K562 (cell line): ENCODE data around the gene POLR3GL. TPM values are rescaled to one million over a fixed set of nuclear protein-coding genes. Genes with fewer than 3 reads are reported as not detected.
A peak's percentile ranks its signal among the peaks of the same experiment; 100 is the strongest.
"Not testable (repeated sequence)": the region's sequence is repeated elsewhere in the genome, so short reads cannot be mapped to it uniquely, and the experiment has no call there.

Experiments used
- ATAC-seq: fragments of 200-7000 bp; cut with Tn5 transposase; 3 replicates; pipeline ENCODE4 v1.9.1; 2020; ENCODE audit warnings: moderate library complexity
- BruUV-seq: library from RNA; stranded (reverse); fragments of 400-500 nt; replicated peaks from 2 replicates; lab custom pipeline; 2021; lab: Mats Ljungman, UMichigan
- CTCF ChIA-PET: fragments of 300-600 bp; formaldehyde crosslinking; extraction: SDS; loops from one replicate; lab custom pipeline; 2021; ENCODE audit warnings: low intra/inter-chr PET ratio; lab: Yijun Ruan, JAX
- POLR2A ChIA-PET: fragments of 300-600, 350-650 bp; sonication (Branson Sonifier 250); formaldehyde crosslinking; extraction: SDS; loops from one replicate; lab custom pipeline; 2021; ENCODE audit warnings: antibody characterized with exemption, inconsistent platforms; lab: Yijun Ruan, JAX
- DNase-seq, 4 experiments: peaks; one replicate each; pipeline versions ENCODE4 v3.0.0 to v3.0.0-alpha.2; 2011 to 2018; ENCODE audit warnings: low spot score in 3 of 4, mixed read lengths in 3 of 4; ENCODE audit errors: extremely low read depth in 1 of 4
- FAIRE-seq: peaks from 2 replicates; lab custom pipeline; 2011; peaks lifted over from hg19 to GRCh38; lab: Jason Lieb, UNC
- H2AFZ ChIP-seq: 2 replicates; pipeline ENCODE4 v1.6.0; 2011; ENCODE audit warnings: low read depth, low read length, control low read depth, inconsistent platforms
- H3K27ac ChIP-seq: fragments of 200-600 bp; 3 replicates; pipeline ENCODE4 v1.8.0; 2011; ENCODE audit warnings: low read depth, mild to moderate bottlenecking, control low read depth, inconsistent platforms, low read length, moderate library complexity, mixed read lengths; ENCODE audit errors: extremely low read depth
- H3K27me3 ChIP-seq, 2 experiments: fragments of 300-600 bp in 1 of 2; 2 replicates in 1 of 2; 3 replicates in 1 of 2; pipeline versions ENCODE4 v1.6.0 to v1.8.0; 2011; ENCODE audit warnings: inconsistent platforms in 2 of 2, low read length in 2 of 2, mild to moderate bottlenecking in 1 of 2, mixed read lengths in 1 of 2, moderate library complexity in 1 of 2; ENCODE audit not compliant: control insufficient read depth in 2 of 2, insufficient read depth in 2 of 2
- H3K36me3 ChIP-seq: fragments of 300-600 bp; 3 replicates; pipeline ENCODE4 v1.8.0; 2011; ENCODE audit warnings: mild to moderate bottlenecking, low read length, inconsistent platforms; ENCODE audit not compliant: control insufficient read depth, insufficient read depth
- H3K4me1 ChIP-seq, 2 experiments: fragments of 200-600 bp in 1 of 2; replicated peaks in 1 of 2; 2 replicates in 1 of 2; 3 replicates in 1 of 2; pipeline versions ENCODE4 v1.5.1 to v1.8.0; 2011; ENCODE audit warnings: inconsistent platforms in 2 of 2, low read length in 2 of 2, mild to moderate bottlenecking in 1 of 2, mixed read lengths in 1 of 2, moderate library complexity in 1 of 2; ENCODE audit not compliant: control insufficient read depth in 2 of 2, insufficient read depth in 2 of 2
- H3K4me2 ChIP-seq: 2 replicates; pipeline ENCODE4 v1.6.1; 2011; ENCODE audit warnings: low read length, control low read depth, inconsistent platforms, mixed read lengths; ENCODE audit not compliant: insufficient read depth
- H3K4me3 ChIP-seq: fragments of 200-600 bp; sonication (generic), shearing (Covaris generic); 2 replicates; pipeline ENCODE4 v1.5.1; 2016; ENCODE audit warnings: control low read depth, inconsistent platforms
- H3K79me2 ChIP-seq: fragments of 200-600 bp; 3 replicates; pipeline ENCODE4 v1.8.0; 2011; ENCODE audit warnings: low read length, inconsistent platforms; ENCODE audit not compliant: control insufficient read depth, insufficient read depth
- H3K9ac ChIP-seq, 2 experiments: 2 replicates each; pipeline versions ENCODE4 v1.6.0 to v1.6.1; 2011; ENCODE audit warnings: low read depth in 2 of 2, low read length in 2 of 2, control low read depth in 1 of 2, inconsistent platforms in 1 of 2, mild to moderate bottlenecking in 1 of 2, mixed read lengths in 1 of 2; ENCODE audit not compliant: insufficient read depth in 1 of 2
- H3K9me1 ChIP-seq: one replicate; pipeline ENCODE4 v1.6.0; 2011; ENCODE audit warnings: inconsistent platforms, mild to moderate bottlenecking, low read length, moderate library complexity; ENCODE audit not compliant: control insufficient read depth, insufficient read depth
- H3K9me3 ChIP-seq: replicated peaks from 2 replicates; pipeline ENCODE4 v1.5.1; 2011; ENCODE audit warnings: low read depth, low read length, inconsistent platforms; ENCODE audit not compliant: control insufficient read depth, insufficient read depth
- H4K20me1 ChIP-seq: replicated peaks from 2 replicates; pipeline ENCODE4 v1.6.1; 2011; ENCODE audit warnings: low read length, inconsistent platforms, mixed read lengths; ENCODE audit not compliant: control insufficient read depth, insufficient read depth
- EP400 ChIP-seq: fragments of 450-650 bp; IDR thresholded peaks from 2 replicates; pipeline ENCODE4 v1.6.1; 2017; ENCODE audit warnings: antibody characterized with exemption, mild to moderate bottlenecking, moderate library complexity
- HMGN3 ChIP-seq: IDR thresholded peaks from 2 replicates; pipeline ENCODE4 v1.6.1; 2011; ENCODE audit warnings: borderline replicate concordance, low read depth, mild to moderate bottlenecking, mixed read lengths, low read length; ENCODE audit not compliant: insufficient read length; ENCODE audit errors: extremely low read depth
- KHSRP ChIP-seq: fragments of 450-650 bp; IDR thresholded peaks from 2 replicates; pipeline ENCODE4 v1.6.1; 2017
- LCOR ChIP-seq: sonication (generic); formaldehyde crosslinking; IDR thresholded peaks from 2 replicates; pipeline ENCODE4 v1.8.0; 2022; ENCODE audit warnings: mild to moderate bottlenecking, missing genetic modification reagents
- MAZ ChIP-seq, 2 experiments: fragments of 450-650 bp in 1 of 2; sonication (generic) in 1 of 2; formaldehyde crosslinking; IDR thresholded peaks in 1 of 2; conservative IDR thresholded peaks in 1 of 2; 2 replicates each; pipeline versions ENCODE4 v1.4.0 to v1.5.0; 2020; ENCODE audit warnings: mild to moderate bottlenecking in 1 of 2, missing genetic modification reagents in 1 of 2
- MTA2 ChIP-seq: fragments of 450-650 bp; IDR thresholded peaks from 2 replicates; pipeline ENCODE4 v1.6.1; 2016; ENCODE audit warnings: low read depth
- MTA3 ChIP-seq: fragments of 450-650 bp; formaldehyde crosslinking; IDR thresholded peaks from 2 replicates; pipeline ENCODE4 v1.6.1; 2017; ENCODE audit warnings: mild to moderate bottlenecking, borderline replicate concordance
- PHB2 ChIP-seq: fragments of 450-650 bp; IDR thresholded peaks from 2 replicates; pipeline ENCODE4 v1.6.1; 2017; ENCODE audit warnings: low read depth
- SPI1 ChIP-seq: IDR thresholded peaks from 2 replicates; pipeline ENCODE4 v1.6.1; 2011; ENCODE audit warnings: low read depth, low read length, control low read depth, borderline replicate concordance
- ZFX ChIP-seq: sonication (generic); formaldehyde crosslinking; IDR thresholded peaks from 2 replicates; pipeline ENCODE4 v1.8.0; 2022; ENCODE audit warnings: mild to moderate bottlenecking, missing genetic modification reagents, moderate library complexity
- ZNF584 ChIP-seq: fragments of 200-800 bp; sonication (Bioruptor generic); IDR thresholded peaks from 2 replicates; pipeline ENCODE4 v1.6.1; 2016; ENCODE audit warnings: low read depth, mild to moderate bottlenecking, missing genetic modification characterization, missing compliant biosample characterization
- WGBS: fragments of 100-300 bp; shearing (Covaris generic); methylation state at CpG from one replicate; pipeline ENCODE4 v1.1.6; 2016; ENCODE audit warnings: low coverage, mixed read lengths; ENCODE audit not compliant: insufficient coverage; ENCODE audit errors: missing lambda C conversion rate; 5-methylcytosine and 5-hydroxymethylcytosine counted together
- in situ Hi-C: fragments of 300-500 bp; cut with MboI; formaldehyde crosslinking; loops from 4 replicates; pipeline ENCODE4 v1.15.0; 2018; ENCODE audit warnings: inconsistent platforms, mixed read lengths
- intact Hi-C: fragments of 100-400 bp; cut with micrococcal nuclease; formaldehyde crosslinking; loops from 2 replicates; pipeline ENCODE4 v1.14.2; 2022
- polyA plus RNA-seq, 8 experiments: library from polyadenylated mRNA; depleted of rRNA in 4 of 8; stranded (reverse) in 5 of 8; unstranded in 3 of 8; fragments of >200 nt; fragmentation: Nextera tagmentation in 2 of 8; fragmentation: Illumina TruSeq in 1 of 8; extraction: Ambion mirVana in 2 of 8; extraction: Trizol in 1 of 8; gene quantifications; 2 replicates each; pipeline versions ENCODE4 v1.2.1 to v1.2.3, GENCODE V29; 2011 to 2014; ENCODE audit warnings: inconsistent platforms in 1 of 8, missing spikeins in 1 of 8
- total RNA-seq, 7 experiments: library from RNA; depleted of rRNA in 6 of 7; stranded (reverse); fragments of >200 nt in 6 of 7; fragmentation: Illumina TruSeq in 2 of 7; extraction: Trizol in 2 of 7; gene quantifications; 2 replicates each; pipeline versions ENCODE4 v1.2.1 to v1.2.3, GENCODE V29; 2011 to 2021; ENCODE audit warnings: low replicate concordance in 1 of 7
- TF ChIP-seq, protein P1 (sequence below): fragments of 200-800 bp; sonication (Bioruptor generic); IDR thresholded peaks from 2 replicates; pipeline ENCODE4 v1.6.1; 2017; ENCODE audit warnings: missing genetic modification characterization, missing compliant biosample characterization
- TF ChIP-seq, protein P2 (sequence below): fragments of 450-650 bp; IDR thresholded peaks from 2 replicates; pipeline ENCODE4 v1.6.1; 2014; ENCODE audit warnings: low read depth, mild to moderate bottlenecking, moderate library complexity, borderline replicate concordance
- TF ChIP-seq, protein P3 (sequence below): fragments of 450-650 bp; conservative IDR thresholded peaks from 2 replicates; pipeline ENCODE4 v1.6.1; 2016; ENCODE audit warnings: missing genetic modification characterization, low read depth, mild to moderate bottlenecking, missing compliant biosample characterization, moderate library complexity
- TF ChIP-seq, protein P4 (sequence below), 2 experiments: fragments of 200-800 bp in 1 of 2; sonication (Bioruptor generic) in 1 of 2; sonication (generic) in 1 of 2; formaldehyde crosslinking in 1 of 2; IDR thresholded peaks in 1 of 2; conservative IDR thresholded peaks in 1 of 2; 2 replicates each; pipeline versions ENCODE4 v1.5.0 to v1.6.1; 2016 to 2020; ENCODE audit warnings: missing compliant biosample characterization in 1 of 2, missing genetic modification characterization in 1 of 2, missing genetic modification reagents in 1 of 2

The POLR3GL gene
- total and polyA plus RNA-seq, 9 of the 15 experiments (the other 6 are each of a cell fraction or from before 2014, with no cell fraction given), result 14.6 to 48.4 (median 38.2) TPM

DNA sequence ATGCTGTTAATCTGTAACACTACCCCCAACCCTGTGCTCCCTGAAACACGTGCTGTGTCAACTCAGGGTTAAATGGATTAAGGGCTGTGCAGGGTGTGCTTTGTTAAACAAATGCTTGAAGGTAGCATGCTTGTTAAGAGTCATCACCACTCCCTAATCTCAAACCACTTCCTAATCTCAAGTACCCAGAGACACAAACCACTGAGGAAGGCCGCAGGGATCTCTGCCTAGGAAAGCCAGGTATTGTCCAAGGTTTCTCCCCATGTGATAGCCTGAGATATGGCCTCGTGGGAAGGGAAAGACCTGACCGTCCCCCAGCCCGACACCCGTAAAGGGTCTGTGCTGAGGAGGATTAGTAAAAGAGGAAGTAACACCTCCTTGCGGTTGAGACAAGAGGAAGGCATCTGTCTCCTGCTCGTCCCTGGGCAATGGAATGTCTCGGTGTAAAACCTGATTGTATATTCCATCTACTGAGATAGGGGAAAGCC is 31.9 kb upstream of the POLR3GL start:
- WGBS, result under 1% methylated on average over 7 of the region's 9 CpGs
- BruUV-seq, CTCF ChIA-PET, H3K27me3 ChIP-seq, H3K9ac ChIP-seq, in situ Hi-C loops, H3K9me1 ChIP-seq, H3K4me3 ChIP-seq, ATAC-seq, H3K79me2 ChIP-seq, H2AFZ ChIP-seq, H3K9me3 ChIP-seq, H4K20me1 ChIP-seq: not testable (repeated sequence)
- peaks cover 16% of the 10 kb centered on the region; the same call in 1 of the 3 replicates for H3K36me3 ChIP-seq
- peaks cover 12% of the 10 kb centered on the region in 2 experiments; a peak in 4 of 5 replicates for H3K4me1 ChIP-seq
- intact Hi-C loops, result loop anchor here (2.0 kb wide), 1 partner anchor 24 kb away; no protein-coding TSS in a partner anchor
- peak overlapping the region; percentile 46; the same call in 2 of the 3 replicates for H3K27ac ChIP-seq
- POLR2A ChIA-PET, result interaction anchor here (0.7 kb wide), 1 partner anchor 23 kb away, joined by 3 read pairs; no protein-coding TSS in a partner anchor
- H3K4me2 ChIP-seq, result peak overlapping the region; percentile 15; the same call in 1 of the 2 replicates
- DNase-seq, result peak in 1 of 4 experiments; percentile 89
- peak; percentile 90 for FAIRE-seq
- TF ChIP-seq ZFX (CRISPR knock-in tag) (peak; percentile 58; the same call in 1 of the 2 replicates), SPI1 (0 out of 2 replicates have a peak, but pooled peaks have one; percentile 27), MTA3 (peak; percentile 90; the same call in 1 of the 2 replicates), HMGN3 (peak; percentile 32), PHB2 (peak; percentile 85), KHSRP (0 out of 2 replicates have a peak, but pooled peaks have one; percentile 40), EP400 (peak; percentile 61; the same call in 1 of the 2 replicates), ZNF584 (CRISPR knock-in tag) (peak; percentile 75; the same call in 1 of the 2 replicates), LCOR (CRISPR knock-in tag) (peak; percentile 94), MAZ (CRISPR knock-in tag; conservative IDR thresholded peaks at IDR 0.05 in 1 of 2, IDR thresholded peaks at IDR 0.05 in 1 of 2) (peak; percentile 49 to 56; a peak in 3 of 4 replicates), MTA2 (peak; percentile 90)
- TF ChIP-seq, protein P1, sequence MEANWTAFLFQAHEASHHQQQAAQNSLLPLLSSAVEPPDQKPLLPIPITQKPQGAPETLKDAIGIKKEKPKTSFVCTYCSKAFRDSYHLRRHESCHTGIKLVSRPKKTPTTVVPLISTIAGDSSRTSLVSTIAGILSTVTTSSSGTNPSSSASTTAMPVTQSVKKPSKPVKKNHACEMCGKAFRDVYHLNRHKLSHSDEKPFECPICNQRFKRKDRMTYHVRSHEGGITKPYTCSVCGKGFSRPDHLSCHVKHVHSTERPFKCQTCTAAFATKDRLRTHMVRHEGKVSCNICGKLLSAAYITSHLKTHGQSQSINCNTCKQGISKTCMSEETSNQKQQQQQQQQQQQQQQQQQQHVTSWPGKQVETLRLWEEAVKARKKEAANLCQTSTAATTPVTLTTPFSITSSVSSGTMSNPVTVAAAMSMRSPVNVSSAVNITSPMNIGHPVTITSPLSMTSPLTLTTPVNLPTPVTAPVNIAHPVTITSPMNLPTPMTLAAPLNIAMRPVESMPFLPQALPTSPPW (CRISPR knock-in tag), result peak; percentile 48
- TF ChIP-seq, protein P2, sequence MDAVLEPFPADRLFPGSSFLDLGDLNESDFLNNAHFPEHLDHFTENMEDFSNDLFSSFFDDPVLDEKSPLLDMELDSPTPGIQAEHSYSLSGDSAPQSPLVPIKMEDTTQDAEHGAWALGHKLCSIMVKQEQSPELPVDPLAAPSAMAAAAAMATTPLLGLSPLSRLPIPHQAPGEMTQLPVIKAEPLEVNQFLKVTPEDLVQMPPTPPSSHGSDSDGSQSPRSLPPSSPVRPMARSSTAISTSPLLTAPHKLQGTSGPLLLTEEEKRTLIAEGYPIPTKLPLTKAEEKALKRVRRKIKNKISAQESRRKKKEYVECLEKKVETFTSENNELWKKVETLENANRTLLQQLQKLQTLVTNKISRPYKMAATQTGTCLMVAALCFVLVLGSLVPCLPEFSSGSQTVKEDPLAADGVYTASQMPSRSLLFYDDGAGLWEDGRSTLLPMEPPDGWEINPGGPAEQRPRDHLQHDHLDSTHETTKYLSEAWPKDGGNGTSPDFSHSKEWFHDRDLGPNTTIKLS, result peak; percentile 12; the same call in 1 of the 2 replicates
- TF ChIP-seq, protein P3, sequence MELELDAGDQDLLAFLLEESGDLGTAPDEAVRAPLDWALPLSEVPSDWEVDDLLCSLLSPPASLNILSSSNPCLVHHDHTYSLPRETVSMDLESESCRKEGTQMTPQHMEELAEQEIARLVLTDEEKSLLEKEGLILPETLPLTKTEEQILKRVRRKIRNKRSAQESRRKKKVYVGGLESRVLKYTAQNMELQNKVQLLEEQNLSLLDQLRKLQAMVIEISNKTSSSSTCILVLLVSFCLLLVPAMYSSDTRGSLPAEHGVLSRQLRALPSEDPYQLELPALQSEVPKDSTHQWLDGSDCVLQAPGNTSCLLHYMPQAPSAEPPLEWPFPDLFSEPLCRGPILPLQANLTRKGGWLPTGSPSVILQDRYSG (tag), result peak; percentile 69; the same call in 1 of the 2 replicates
- TF ChIP-seq, protein P4, sequence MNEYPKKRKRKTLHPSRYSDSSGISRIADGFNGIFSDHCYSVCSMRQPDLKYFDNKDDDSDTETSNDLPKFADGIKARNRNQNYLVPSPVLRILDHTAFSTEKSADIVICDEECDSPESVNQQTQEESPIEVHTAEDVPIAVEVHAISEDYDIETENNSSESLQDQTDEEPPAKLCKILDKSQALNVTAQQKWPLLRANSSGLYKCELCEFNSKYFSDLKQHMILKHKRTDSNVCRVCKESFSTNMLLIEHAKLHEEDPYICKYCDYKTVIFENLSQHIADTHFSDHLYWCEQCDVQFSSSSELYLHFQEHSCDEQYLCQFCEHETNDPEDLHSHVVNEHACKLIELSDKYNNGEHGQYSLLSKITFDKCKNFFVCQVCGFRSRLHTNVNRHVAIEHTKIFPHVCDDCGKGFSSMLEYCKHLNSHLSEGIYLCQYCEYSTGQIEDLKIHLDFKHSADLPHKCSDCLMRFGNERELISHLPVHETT (CRISPR knock-in tag; conservative IDR thresholded peaks at IDR 0.05 in 1 of 2, IDR thresholded peaks at IDR 0.05 in 1 of 2), result peak in 1 of 2 experiments; percentile 55; a peak in 1 of 4 replicates
